K562 (cell line): ENCODE data around the gene HAUS2. TPM values are rescaled to one million over a fixed set of nuclear protein-coding genes. Genes with fewer than 3 reads are reported as not detected.

Experiments used
- ARID1B ChIP-seq: fragments of 450-650 bp; IDR thresholded peaks from 2 replicates; pipeline ENCODE4 v1.6.1; 2016; ENCODE audit warnings: antibody characterized with exemption, mild to moderate bottlenecking, inconsistent platforms
- CREB1 ChIP-seq, 2 experiments: sonication (generic) in 1 of 2; formaldehyde crosslinking in 1 of 2; IDR thresholded peaks; 2 replicates each; pipeline versions ENCODE4 v1.6.1 to v1.8.0; 2012 to 2022; ENCODE audit warnings: inconsistent platforms in 1 of 2, mild to moderate bottlenecking in 1 of 2, missing genetic modification reagents in 1 of 2, moderate library complexity in 1 of 2
- HDAC2 ChIP-seq: fragments of 450-650 bp; IDR thresholded peaks from 2 replicates; pipeline ENCODE4 v1.6.1; 2016; ENCODE audit warnings: mild to moderate bottlenecking
- SMAD4 ChIP-seq: fragments of 250-450 bp; sonication (Bioruptor Pico); conservative IDR thresholded peaks from 2 replicates; pipeline ENCODE4 v1.8.0; 2021; ENCODE audit warnings: inconsistent platforms, mild to moderate bottlenecking, moderate library complexity
- TFAP4 ChIP-seq: sonication (generic); formaldehyde crosslinking; IDR thresholded peaks from 2 replicates; pipeline ENCODE4 v1.8.0; 2022; ENCODE audit warnings: missing genetic modification reagents, mild to moderate bottlenecking, moderate library complexity, borderline replicate concordance
- ZBTB43 ChIP-seq: sonication (generic); formaldehyde crosslinking; IDR thresholded peaks from 2 replicates; pipeline ENCODE4 v1.8.0; 2023; ENCODE audit warnings: mild to moderate bottlenecking, missing genetic modification reagents
- polyA plus RNA-seq, 8 experiments: library from polyadenylated mRNA; depleted of rRNA in 4 of 8; stranded (reverse) in 5 of 8; unstranded in 3 of 8; fragments of >200 nt; fragmentation: Nextera tagmentation in 2 of 8; fragmentation: Illumina TruSeq in 1 of 8; extraction: Ambion mirVana in 2 of 8; extraction: Trizol in 1 of 8; gene quantifications; 2 replicates each; pipeline versions ENCODE4 v1.2.1 to v1.2.3, GENCODE V29; 2011 to 2014; ENCODE audit warnings: inconsistent platforms in 1 of 8, missing spikeins in 1 of 8
- total RNA-seq, 7 experiments: library from RNA; depleted of rRNA in 6 of 7; stranded (reverse); fragments of >200 nt in 6 of 7; fragmentation: Illumina TruSeq in 2 of 7; extraction: Trizol in 2 of 7; gene quantifications; 2 replicates each; pipeline versions ENCODE4 v1.2.1 to v1.2.3, GENCODE V29; 2011 to 2021; ENCODE audit warnings: low replicate concordance in 1 of 7
- TF ChIP-seq, protein P1 (sequence below): fragments of 450-650 bp; IDR thresholded peaks from 2 replicates; pipeline ENCODE4 v1.6.1; 2017; ENCODE audit warnings: antibody characterized with exemption, mild to moderate bottlenecking

The HAUS2 gene
- total and polyA plus RNA-seq, 9 of the 15 experiments (the other 6 are each of a cell fraction or from before 2014, with no cell fraction given): 30.6 to 64.9 (median 54.1) TPM

GRCh38 chr15:42576040-42576594, 27.5 kb downstream of the HAUS2 start (continued):
- TF ChIP-seq, protein P1, sequence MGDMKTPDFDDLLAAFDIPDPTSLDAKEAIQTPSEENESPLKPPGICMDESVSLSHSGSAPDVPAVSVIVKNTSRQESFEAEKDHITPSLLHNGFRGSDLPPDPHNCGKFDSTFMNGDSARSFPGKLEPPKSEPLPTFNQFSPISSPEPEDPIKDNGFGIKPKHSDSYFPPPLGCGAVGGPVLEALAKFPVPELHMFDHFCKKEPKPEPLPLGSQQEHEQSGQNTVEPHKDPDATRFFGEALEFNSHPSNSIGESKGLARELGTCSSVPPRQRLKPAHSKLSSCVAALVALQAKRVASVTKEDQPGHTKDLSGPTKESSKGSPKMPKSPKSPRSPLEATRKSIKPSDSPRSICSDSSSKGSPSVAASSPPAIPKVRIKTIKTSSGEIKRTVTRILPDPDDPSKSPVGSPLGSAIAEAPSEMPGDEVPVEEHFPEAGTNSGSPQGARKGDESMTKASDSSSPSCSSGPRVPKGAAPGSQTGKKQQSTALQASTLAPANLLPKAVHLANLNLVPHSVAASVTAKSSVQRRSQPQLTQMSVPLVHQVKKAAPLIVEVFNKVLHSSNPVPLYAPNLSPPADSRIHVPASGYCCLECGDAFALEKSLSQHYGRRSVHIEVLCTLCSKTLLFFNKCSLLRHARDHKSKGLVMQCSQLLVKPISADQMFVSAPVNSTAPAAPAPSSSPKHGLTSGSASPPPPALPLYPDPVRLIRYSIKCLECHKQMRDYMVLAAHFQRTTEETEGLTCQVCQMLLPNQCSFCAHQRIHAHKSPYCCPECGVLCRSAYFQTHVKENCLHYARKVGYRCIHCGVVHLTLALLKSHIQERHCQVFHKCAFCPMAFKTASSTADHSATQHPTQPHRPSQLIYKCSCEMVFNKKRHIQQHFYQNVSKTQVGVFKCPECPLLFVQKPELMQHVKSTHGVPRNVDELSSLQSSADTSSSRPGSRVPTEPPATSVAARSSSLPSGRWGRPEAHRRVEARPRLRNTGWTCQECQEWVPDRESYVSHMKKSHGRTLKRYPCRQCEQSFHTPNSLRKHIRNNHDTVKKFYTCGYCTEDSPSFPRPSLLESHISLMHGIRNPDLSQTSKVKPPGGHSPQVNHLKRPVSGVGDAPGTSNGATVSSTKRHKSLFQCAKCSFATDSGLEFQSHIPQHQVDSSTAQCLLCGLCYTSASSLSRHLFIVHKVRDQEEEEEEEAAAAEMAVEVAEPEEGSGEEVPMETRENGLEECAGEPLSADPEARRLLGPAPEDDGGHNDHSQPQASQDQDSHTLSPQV: 0 out of 2 replicates have a peak, but pooled peaks have one; percentile 11
- TF ChIP-seq ZBTB43 (CRISPR knock-in tag) (no peak), SMAD4 (CRISPR knock-in tag) (0 out of 2 replicates have a peak, but pooled peaks have one; percentile 10), ARID1B (0 out of 2 replicates have a peak, but pooled peaks have one; percentile 24), CREB1 (IDR thresholded peaks at IDR 0.05) (no peak), CREB1 (CRISPR knock-in tag; IDR thresholded peaks at IDR 0.05) (peak; percentile 11; the same call in 1 of the 2 replicates), HDAC2 (no peak), TFAP4 (CRISPR knock-in tag) (0 out of 2 replicates have a peak, but pooled peaks have one; percentile 26)
- TF ChIP-seq, all 486 proteins: peak for 9
